HUES6 (cell line): ENCODE data around the gene POSTN.
"Not testable (repeated sequence)": the region's sequence is repeated elsewhere in the genome, so short reads cannot be mapped to it uniquely, and the experiment has no call there.

Experiments used
- H3K27ac ChIP-seq: 2 replicates; pipeline ENCODE4 v1.7.0; 2013; ENCODE audit warnings: low read depth, mild to moderate bottlenecking, low read length, inconsistent platforms
- H3K27me3 ChIP-seq: 2 replicates; pipeline ENCODE4 v1.6.1; 2013; ENCODE audit warnings: low read length; ENCODE audit not compliant: control insufficient read depth, insufficient read depth
- H3K36me3 ChIP-seq: 2 replicates; pipeline ENCODE4 v1.6.1; 2013; ENCODE audit warnings: low read length; ENCODE audit not compliant: control insufficient read depth, insufficient read depth
- H3K4me1 ChIP-seq: 2 replicates; pipeline ENCODE4 v1.6.1; 2013; ENCODE audit warnings: low read length; ENCODE audit not compliant: control insufficient read depth, insufficient read depth
- H3K4me3 ChIP-seq: 2 replicates; pipeline ENCODE4 v1.5.1; 2013; ENCODE audit warnings: low read depth, low read length
- H3K9ac ChIP-seq: one replicate; pipeline ENCODE4 v1.6.1; 2013; ENCODE audit warnings: mild to moderate bottlenecking, low read length
- H3K9me3 ChIP-seq: 2 replicates; pipeline ENCODE4 v1.6.1; 2013; ENCODE audit warnings: low read depth, low read length; ENCODE audit not compliant: control insufficient read depth, insufficient read depth

Gene POSTN

DNA sequence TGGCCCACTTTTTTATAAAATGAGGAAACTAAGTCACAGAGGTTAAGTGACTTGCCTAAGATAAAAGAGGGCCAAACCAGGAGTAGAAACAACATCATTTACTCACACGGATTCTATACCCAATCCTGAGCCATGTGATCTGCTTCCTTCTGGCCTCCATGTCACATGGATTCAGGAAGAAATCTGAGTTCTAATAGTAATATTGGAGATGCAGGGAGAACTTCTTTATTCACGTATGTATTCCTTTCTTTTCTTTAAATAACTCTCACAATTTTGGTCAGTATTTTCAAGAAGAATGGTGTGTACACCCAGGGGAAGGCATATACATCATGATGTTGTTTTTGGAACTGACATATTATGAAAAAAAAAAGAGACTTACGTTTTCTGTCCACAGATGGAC, 1.8 kb downstream of the POSTN start:
- Histone ChIP-seq H3K9ac (no peak overlapping the region), H3K4me3 (no peak overlapping the region), H3K4me1 (peaks cover 17% of the 10 kb centered on the region), H3K9me3 (no peaks in the 10 kb centered on the region), H3K27me3 (no peaks in the 10 kb centered on the region), H3K27ac (no peak overlapping the region), H3K36me3 (no peaks in the 10 kb centered on the region)

DNA sequence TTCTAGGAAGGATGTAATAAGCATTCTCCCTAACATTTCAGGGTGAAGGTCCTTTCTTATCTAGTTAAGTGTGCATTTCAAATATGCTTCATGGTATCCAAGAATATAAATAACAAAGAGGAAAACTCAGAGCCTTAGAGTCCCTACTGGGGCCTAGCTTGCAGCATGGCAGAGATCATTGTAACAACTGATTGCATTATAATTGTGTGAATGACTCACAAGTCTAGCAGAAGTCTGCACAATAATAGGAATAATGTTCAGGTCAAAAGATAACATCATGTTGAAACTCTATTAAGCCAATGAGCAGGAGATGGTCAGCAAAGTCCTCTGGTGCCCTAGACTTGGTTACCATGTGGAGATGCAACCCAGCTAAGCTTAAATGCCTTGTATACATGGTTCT, 3.4 kb downstream of the POSTN start:
- Histone ChIP-seq H3K9me3 (no peaks in the 10 kb centered on the region), H3K36me3 (no peaks in the 10 kb centered on the region), H3K4me3 (0 out of 2 replicates have a peak overlapping the region, but pooled peaks have one; percentile 2), H3K27ac (peak overlapping the region; percentile 51; the same call in 1 of the 2 replicates), H3K4me1 (peaks cover 14% of the 10 kb centered on the region), H3K9ac (no peak overlapping the region), H3K27me3 (no peaks in the 10 kb centered on the region)

DNA sequence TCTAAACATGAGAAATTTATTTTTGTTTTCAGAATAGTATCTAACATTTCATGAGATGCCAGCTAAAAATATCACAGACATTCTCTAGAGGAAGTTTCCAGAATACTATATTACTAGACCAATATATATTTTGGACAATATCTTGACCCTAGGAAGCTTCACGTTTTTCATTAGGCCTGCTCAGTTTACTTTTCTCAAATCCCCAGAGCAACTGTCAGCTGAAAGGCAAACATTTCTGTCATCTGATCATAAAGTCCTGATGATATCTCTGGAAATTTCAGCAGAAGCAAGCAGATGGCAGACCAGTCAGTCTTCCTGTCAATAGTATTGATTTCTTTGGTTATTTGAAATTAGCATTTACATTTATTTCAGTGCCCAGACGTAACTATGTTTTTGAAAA, 4.0 kb downstream of the POSTN start:
- H3K27me3 ChIP-seq = no peaks in the 10 kb centered on the region

DNA sequence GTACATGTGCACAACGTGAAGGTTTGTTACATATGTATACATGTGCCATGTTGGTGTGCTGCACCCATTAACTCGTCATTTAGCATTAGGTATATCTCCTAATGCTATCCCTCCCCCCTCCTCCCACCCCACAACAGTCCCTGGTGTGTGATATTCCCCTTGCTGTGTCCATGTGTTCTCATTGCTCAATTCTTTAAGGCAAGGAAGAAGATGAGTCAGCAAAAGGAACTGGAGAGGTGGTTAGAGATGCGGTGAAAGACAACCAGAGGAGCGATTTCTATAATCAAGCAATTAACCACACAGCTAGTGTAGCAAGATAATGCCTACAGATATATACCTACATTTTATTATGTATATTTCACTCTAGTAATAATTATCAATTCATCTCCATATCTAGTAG, 9.2 kb downstream of the POSTN start:
- not testable (repeated sequence) for H3K27me3 ChIP-seq, H3K4me3 ChIP-seq, H3K4me1 ChIP-seq, H3K9ac ChIP-seq, H3K36me3 ChIP-seq, H3K9me3 ChIP-seq, H3K27ac ChIP-seq

More for the DNA sequence above, 4.0 kb downstream of the POSTN start:
- Histone ChIP-seq H3K4me1 (peaks cover 14% of the 10 kb centered on the region), H3K27ac (peak overlapping the region; percentile 51), H3K9ac (no peak overlapping the region), H3K4me3 (no peak overlapping the region), H3K36me3 (no peaks in the 10 kb centered on the region), H3K9me3 (no peaks in the 10 kb centered on the region)

DNA sequence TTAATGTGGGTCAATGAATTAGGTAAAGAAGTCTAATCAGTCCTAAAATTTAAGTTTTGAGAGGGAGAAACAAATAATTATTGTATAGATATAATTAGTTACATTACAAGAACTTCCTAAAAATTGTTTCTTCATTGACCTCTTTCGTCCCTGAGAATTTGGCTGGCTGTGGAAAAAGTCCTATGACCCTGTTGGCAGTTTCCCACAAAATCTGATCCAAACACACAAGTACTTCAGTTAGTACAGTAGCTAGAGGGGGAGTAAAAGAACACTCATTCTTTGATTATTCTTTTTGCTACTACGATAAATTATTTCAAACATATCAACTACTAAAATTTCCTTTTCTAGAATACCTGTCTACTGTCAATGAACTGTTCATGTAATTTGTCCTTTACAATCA, 11.3 kb downstream of the POSTN start:
- no peaks in the 10 kb centered on the region for H3K4me1 ChIP-seq
- H3K4me3 ChIP-seq = no peak overlapping the region
- H3K27me3 ChIP-seq = no peaks in the 10 kb centered on the region

DNA sequence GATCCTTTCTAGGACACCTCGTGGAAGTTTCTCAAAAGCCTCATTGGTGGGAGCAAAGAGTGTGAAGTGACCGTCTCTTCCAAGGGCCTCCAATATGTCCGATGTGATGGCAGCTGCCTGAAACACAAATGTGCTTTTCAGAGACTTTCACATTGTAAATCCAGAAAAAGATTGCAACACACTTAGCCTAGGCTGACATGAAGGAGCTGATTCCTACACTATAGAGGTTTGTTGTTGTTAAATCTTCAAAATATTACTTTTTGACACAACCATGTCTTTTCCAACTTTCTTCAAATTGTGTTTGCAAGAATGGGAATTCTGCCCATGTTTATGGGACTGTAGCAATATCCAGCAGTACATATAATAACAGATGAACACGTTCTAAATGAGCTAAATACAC, 12.4 kb downstream of the POSTN start:
- Histone ChIP-seq H3K9ac (no peak overlapping the region), H3K4me1 (no peaks in the 10 kb centered on the region), H3K27ac (no peak overlapping the region), H3K4me3 (no peak overlapping the region), H3K27me3 (no peaks in the 10 kb centered on the region), H3K36me3 (no peaks in the 10 kb centered on the region), H3K9me3 (no peaks in the 10 kb centered on the region)

More for the DNA sequence above, 11.3 kb downstream of the POSTN start:
- no peaks in the 10 kb centered on the region for H3K36me3 ChIP-seq
- H3K27ac ChIP-seq = no peak overlapping the region
- no peak overlapping the region for H3K9ac ChIP-seq
- no peaks in the 10 kb centered on the region for H3K9me3 ChIP-seq

DNA sequence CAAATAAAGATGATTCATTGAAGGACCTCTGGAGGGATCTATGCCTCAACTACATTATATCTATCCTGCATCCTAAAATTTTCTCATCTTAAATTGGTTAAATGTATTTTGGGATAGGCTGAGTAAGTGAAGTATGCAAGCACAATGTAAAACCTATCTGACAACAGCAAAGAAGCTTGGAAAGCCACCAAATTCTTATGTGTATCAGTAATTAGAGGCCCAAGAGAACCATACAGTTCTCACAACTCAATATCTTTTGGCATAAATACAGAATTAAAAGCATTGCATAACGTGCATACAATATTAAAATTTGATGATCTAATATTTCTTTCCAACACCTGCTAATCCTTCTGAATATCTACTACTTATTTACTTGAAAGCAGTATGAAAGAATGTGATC, 13.0 kb downstream of the POSTN start:
- Histone ChIP-seq H3K4me3 (no peak overlapping the region), H3K27me3 (no peaks in the 10 kb centered on the region), H3K27ac (no peak overlapping the region), H3K36me3 (no peaks in the 10 kb centered on the region), H3K4me1 (no peaks in the 10 kb centered on the region), H3K9me3 (no peaks in the 10 kb centered on the region), H3K9ac (no peak overlapping the region)

DNA sequence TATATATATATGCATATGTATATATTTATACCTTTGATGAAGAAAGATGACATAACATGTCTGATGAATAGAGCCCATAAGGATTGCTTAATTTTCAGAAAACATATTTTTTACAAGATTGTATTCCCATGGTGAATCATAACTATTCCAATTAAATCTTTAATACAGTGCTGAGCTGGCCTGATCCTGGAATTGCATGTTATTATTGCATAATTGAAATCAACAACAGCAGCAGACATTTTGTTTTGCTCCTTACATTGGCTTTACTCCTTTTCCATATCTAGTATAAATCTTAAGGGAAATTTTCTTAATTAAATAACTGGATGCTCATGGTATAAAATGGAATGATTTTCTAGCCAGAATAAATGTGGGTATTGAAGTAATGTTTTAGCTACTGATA, 22.0 kb downstream of the POSTN start:
- H3K27ac ChIP-seq = no peak overlapping the region
- H3K9ac ChIP-seq = no peak overlapping the region
- no peaks in the 10 kb centered on the region for H3K36me3 ChIP-seq
- no peaks in the 10 kb centered on the region for H3K4me1 ChIP-seq
- H3K27me3 ChIP-seq = no peaks in the 10 kb centered on the region
- no peaks in the 10 kb centered on the region for H3K9me3 ChIP-seq
- H3K4me3 ChIP-seq = no peak overlapping the region

DNA sequence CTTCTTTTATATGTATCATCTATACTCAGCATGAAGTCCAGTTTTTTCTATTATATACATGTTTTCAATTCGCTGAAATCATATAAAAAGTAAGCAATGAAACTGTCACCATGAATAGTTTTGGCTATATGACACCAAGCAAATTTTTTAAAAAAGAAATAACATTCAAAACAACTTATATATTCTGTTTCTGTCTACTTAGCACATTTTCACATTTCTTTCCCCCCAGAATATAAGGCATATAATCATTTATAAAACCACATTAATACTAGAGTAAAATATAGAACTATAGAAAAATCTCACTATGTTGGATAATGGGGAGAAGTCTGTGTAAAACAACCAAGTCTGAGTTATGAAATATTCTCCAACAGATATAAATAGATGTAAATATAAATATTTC, 33.1 kb downstream of the POSTN start:
- Histone ChIP-seq H3K9ac (no peak overlapping the region), H3K36me3 (no peaks in the 10 kb centered on the region), H3K9me3 (no peaks in the 10 kb centered on the region), H3K27me3 (no peaks in the 10 kb centered on the region), H3K4me1 (no peaks in the 10 kb centered on the region), H3K4me3 (no peak overlapping the region), H3K27ac (no peak overlapping the region)

DNA sequence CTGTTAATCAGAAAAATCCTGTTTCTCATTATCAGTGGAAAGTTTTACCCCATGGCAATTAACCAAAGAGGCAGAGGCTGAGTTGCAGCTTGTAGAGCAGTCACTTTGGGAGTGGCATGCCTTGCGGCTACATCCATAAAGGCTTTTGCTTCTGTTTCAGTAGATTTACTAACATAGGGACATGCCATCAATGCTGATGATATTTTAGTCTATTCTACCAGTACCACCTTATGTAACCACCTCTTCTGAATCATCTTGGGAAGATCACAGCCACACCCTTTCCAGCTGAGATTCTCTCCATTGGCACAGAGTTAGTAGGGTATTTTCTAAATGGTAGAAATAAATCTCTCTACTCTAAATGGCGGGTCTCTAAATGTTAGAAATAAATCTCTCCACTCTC, 37.5 kb downstream of the POSTN start:
- Histone ChIP-seq H3K27me3 (no peaks in the 10 kb centered on the region), H3K9me3 (0 out of 2 replicates have a peak, but pooled peaks cover 2% of the 10 kb centered on the region), H3K36me3 (no peaks in the 10 kb centered on the region), H3K4me3 (no peak overlapping the region), H3K4me1 (no peaks in the 10 kb centered on the region), H3K9ac (no peak overlapping the region), H3K27ac (no peak overlapping the region)

DNA sequence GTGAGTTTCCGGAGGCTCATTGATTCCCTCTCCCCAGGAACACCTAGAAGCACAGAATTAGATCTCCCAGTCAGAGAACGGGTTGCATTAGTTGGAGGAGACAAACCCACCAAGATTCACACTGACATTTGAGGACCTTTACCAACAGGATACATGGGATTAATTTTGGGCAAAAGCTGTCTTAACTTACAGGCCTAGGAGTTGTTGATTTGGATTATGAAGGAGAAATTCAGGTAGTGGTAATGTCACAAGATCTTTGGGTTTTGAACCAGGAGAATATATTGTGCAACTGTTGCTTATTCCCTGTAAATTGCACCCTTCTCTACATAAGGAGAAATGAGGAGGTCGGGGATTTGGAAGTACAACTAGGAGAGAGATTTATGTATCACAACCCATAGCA, 38.0 kb downstream of the POSTN start:
- H3K9ac ChIP-seq = no peak overlapping the region
- H3K4me3 ChIP-seq = no peak overlapping the region
- H3K9me3 ChIP-seq = 0 out of 2 replicates have a peak, but pooled peaks cover 2% of the 10 kb centered on the region
- no peaks in the 10 kb centered on the region for H3K27me3 ChIP-seq
- no peak overlapping the region for H3K27ac ChIP-seq
- H3K36me3 ChIP-seq = no peaks in the 10 kb centered on the region
- H3K4me1 ChIP-seq = no peaks in the 10 kb centered on the region

DNA sequence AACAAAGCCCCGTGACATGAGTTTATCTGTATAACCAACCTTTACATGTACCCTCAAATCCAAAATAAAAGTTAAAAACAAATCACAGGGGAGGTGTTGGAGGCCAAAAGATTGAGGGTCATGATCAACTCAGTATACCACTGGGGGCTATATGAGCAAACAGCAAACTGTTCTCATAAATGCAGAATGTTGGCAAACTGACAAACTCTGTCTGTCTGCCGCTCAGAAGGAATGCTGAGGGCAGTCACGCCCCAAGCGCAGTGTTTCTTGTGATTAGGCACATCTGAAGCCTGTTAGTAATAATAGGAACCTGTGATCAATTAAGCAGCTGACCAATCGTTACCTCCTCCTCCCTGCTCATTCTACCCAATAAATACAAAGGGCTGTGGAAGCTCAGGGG, 39.8 kb downstream of the POSTN start:
- H3K4me1 ChIP-seq, H3K27me3 ChIP-seq, H3K27ac ChIP-seq: not testable (repeated sequence)

More for the DNA sequence above, 39.8 kb downstream of the POSTN start:
- not testable (repeated sequence) for H3K9ac ChIP-seq, H3K9me3 ChIP-seq, H3K4me3 ChIP-seq, H3K36me3 ChIP-seq
